HL-60/S4 (cell line): ENCODE data around the gene DTNB.

Experiments
- in situ Hi-C: fragments of 300-500 bp; cut with MboI; formaldehyde crosslinking; loops from 2 replicates; pipeline ENCODE4 v1.14.3; 2022; ENCODE audit warnings: low sequenced_read_pairs

DTNB gene

DNA sequence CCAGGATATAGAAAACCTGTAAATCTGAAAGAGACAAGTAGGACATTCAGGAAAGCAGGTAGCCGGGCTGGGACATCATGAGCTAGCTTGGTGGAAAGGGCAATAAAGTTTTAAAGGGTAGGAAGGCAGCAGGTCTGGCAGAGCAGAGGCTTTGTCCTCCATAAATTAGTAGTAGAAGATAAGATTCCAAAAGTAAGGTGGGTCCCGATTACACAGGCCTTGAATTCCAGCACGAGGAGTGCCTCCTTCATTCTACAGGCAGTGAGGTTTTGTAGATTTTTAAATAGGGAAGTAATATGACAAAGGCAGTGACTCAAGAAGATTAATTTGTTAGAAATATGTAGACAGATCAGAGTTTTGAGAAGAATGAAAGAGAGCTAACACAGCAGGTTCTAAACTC, 160.7 kb downstream of the DTNB start:
- in situ Hi-C loops = no loop called here

DNA sequence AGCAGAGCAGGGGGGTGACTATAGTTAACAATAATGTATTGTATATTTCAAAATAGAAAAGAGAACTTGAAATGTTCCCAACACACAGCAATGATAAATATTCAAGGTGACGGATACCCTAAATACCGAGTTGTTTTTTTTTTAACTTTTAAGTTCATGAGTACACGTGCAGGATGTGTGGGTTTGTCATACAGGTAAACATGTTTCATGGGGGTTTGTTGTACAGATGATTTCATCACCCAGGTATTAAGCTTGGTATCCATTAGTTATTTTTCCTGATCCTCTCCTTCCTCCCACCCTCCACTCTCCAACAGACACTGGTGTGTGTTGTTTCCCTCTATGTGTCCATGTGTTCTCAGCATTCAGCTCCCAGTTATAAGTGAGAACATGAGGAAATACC, 167.2 kb downstream of the DTNB start:
- in situ Hi-C loops = no loop called here

DNA sequence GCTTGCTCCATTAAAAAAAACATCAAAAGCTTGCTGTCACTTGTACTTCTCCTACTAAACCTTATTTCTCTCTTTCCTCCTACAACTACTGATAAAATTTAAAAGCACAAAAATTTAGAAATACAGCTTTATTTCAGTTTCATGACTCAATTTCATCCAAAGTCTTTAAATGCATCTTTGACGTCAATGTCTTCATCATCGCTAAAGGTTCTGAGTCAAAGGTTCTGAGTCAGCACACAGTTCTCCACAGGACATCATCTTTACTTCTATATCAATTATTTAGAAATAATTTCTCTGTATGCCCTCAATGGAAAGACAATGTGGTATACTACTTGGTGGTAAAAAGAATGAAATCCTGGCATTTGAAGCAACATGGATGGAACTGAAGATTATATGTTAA, 167.8 kb downstream of the DTNB start:
- in situ Hi-C loops = no loop called here

DNA sequence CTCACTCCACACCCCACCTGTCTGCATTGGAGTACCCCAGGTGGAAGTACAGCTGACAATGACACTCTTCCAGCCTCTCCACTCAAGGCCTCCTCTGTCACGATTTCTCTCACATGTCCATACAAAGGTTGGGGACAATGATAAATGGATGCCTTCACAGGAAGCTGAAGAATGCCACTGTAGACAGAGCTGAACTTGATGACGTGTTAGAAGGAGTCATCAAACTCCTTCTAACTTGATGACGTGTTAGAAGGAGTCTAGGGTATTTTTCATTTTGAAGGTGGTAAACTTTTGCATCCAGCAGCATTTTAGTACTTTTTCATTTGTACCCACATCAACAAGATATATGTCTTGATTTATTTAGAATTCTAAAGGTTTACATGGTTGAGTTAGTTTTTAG, 168.2 kb downstream of the DTNB start:
- in situ Hi-C loops = no loop called here

DNA sequence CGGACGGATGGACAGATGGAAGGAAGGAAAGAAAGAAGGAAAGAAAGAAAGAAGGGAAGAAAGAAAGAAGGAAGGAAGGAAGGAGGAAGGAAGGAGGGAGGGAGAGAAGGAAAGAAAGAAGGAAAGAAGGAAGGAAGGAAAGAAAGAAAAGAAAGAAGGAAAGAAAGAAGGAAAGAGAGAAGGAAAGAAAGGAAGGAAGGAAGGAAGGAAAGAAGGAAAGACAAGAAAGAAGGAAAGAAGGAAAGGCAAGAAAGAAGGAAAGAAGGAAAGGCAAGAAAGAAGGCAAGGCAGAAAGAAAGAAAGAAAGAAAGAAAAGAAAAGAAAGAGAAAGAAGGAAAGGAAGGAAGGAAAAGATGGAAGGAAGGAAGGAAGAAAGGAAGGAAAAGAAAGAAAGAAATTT, 169.1 kb downstream of the DTNB start:
- in situ Hi-C loops = no loop called here

DNA sequence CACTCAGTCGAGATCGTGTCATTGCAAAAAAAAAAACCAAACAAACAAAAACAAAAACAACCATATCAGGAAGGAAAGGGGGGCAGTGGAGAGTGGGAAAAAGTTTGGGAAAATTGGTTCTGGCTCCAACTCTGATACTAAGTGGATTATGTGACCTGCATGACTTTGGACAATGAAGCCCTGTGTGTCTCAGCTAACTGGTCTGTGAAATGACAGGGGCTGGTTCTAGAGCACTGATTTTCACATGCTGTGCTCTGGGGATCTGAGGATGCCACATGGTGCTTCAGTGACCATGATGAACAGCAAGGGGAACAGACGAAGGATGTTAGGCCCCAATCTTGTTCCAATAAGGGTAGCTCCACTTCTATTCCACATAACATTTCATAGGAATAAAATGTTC, 174.2 kb downstream of the DTNB start:
- in situ Hi-C loops = no loop called here

DNA sequence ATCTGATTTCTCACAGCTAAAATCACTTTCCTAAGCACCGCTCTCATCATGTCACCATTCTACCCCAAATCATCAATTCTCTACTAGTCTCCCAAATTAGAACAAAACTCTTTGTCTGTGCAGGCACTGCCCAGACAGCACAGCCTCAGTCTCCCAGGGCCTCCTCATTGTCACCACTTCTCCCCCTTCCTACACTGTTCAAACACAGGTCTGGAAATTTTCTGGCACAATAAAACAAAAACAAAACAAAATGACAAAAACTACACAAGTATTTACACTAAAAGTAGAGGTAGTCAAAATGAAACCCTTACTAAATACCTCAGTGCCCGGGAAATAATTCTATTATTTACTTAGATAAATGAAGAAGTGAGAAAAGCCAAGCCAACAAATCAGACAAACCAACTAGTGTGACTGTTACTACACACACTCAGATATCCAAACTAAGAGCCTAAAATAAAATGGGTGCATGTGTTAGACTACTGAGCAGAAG, 175.4 kb downstream of the DTNB start:
- in situ Hi-C loops = no loop called here

DNA sequence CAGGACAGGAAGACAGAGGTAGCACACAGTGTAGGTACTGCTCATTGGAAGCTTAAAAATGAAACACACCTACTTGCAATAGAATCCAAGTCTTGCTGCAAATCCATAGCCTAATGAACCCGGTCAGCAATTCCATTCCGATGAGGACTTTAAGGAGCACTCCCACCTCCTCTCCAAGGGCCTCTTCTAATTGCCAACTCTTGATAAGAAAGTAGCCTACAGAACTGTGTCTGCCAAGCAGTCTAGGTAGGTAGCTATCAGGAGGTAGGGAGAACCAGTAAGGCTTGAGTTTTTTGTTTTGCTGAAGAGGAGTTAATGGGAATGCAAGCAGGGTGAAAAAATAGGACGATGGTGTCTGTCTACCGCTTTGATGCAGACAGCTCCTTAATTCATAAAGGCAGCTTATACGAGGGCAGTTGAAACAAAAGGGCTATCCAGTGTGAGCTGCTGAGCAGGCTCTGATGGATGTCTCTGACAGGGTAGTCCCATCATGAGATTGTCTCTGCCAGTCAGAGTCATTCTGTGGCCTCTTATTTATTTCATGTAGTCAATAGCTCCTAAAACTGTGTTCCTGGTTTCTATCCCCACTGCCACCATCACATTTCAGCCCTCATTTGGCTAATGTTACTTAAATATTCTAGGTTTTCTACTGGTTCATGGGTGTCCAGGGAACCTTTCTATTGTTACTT, 176.0 kb downstream of the DTNB start:
- in situ Hi-C loops = no loop called here

DNA sequence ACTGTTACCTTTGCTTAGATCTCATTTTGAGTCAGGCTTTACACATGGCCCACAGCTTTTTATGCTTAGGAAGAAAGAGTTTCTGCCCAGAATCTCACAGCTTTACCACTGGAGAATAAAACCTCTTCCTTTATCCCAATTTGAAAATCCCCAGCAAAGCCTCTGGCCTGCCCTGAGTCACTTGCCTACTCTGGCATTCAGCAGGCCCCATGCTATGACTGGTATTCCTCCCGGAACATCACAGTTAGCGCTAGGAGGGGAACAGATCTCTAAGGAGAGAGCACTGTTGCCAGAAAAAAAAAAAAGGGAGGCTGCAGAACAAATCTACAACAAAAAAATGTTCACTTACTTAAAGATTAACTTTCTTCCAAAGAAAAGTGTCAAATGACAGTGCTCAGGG, 178.8 kb downstream of the DTNB start:
- in situ Hi-C loops = no loop called here

DNA sequence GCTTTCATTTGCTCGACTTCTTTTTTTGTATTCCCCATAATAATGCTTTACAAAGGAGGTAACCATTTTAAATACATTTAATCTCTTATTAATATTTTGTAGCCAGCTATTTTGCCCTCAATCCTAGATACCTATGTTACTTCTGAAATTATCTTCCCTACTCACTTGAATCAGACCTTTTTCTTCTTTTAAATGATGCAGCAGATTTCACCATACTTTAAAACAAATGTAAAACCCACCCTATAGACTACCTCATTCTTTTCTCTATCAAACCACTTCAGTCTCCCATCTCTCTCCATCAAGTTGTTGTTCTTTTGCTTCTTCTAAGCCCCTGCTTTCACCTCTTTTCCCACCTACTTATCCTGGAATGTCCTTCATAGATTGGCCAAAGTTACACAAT, 180.2 kb downstream of the DTNB start:
- in situ Hi-C loops = no loop called here

DNA sequence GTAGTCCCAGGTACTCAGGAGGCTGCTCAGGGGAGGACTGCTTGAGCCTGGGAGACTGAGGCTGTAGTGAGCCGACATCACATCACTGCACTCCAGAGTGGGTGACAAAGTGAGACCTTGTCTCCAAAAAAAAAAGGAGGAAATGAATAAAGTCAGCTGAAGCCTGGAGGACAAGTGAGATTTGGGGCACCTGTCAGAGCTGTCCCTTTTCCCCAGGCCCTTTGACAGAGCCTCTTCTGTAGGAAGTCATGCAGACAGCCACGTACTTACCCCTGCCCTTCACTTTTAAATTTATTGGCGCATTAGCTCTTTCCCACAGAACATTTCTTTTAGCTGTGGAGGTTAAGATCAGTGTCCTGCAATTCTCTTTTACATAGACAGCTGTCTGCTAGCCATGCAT, 180.7 kb downstream of the DTNB start:
- in situ Hi-C loops = no loop called here

DNA sequence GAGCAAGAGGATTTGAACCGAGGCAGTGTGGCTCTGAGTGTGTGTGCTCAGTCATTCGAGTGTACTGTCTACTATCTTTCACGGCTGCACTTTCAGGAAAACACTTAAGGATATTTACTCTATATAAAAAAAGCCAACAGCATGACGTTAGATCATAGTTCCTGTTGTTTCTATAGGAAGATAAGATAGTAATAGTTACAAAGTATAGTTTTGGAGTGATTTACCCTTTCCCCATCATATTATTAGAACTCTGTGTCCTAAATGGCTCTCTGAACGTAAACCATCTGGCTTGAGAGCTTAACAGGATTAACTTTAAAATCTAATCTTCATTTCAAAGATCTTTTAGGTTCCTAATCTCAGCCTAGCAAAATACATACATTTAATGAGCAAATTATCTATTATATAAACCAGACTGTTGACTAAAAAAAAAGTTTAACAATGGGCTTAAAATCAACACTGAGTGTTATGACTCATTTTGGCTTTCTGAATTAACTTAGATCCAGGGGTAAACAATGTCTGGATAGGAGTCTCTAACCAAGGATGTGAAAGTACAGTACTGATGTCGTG, 181.3 kb downstream of the DTNB start:
- in situ Hi-C loops = no loop called here

DNA sequence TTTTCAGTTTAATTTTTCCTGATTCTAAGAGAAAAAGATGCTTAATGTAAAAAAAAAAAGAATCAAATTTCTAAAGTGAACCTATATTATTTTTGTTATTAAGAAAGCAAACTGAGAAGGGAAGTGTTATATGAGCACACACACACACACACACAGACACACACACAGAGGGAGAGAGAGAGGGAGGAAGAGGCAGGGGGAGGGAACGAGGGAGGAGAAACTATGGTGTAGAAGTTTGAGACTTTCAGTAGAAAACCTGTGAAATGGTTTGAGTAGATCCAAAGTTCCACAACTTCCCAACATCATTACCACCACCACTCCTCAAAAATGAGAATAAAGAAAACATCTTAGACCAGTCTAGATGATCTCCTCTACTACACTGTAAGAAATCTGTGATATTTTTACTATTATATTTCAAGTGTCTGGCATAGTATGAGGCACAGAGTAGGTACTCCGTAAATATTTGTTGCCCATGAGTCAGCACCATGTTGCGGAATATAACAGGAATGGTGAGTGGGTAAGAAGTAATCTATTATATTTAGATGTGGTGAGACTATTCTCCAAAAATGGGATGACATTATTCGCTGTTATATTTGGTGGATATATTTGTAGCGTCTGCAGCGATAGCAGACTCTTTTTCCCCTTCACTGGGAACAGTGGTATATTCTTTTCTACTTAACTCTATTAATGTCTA, 182.2 kb downstream of the DTNB start:
- in situ Hi-C loops = no loop called here

DNA sequence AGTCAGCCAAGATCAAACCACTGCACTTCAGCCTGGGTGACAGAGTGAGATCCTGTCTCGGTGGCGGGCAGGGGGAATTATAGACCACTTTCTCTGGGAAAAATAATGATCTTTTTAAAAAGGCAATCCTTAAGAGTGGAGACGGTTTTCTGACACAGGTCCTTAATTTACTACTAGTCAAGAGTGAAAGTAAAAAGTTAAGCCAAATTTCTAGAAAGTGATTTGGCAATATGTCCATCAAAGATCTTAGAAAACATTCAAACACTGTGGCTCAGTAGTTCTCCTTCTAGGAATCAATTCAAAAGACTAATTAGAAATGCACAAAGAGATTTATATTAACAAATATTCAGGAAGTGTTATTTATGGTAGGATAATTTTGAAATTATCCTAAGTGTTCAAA, 183.2 kb downstream of the DTNB start:
- in situ Hi-C loops = no loop called here

DNA sequence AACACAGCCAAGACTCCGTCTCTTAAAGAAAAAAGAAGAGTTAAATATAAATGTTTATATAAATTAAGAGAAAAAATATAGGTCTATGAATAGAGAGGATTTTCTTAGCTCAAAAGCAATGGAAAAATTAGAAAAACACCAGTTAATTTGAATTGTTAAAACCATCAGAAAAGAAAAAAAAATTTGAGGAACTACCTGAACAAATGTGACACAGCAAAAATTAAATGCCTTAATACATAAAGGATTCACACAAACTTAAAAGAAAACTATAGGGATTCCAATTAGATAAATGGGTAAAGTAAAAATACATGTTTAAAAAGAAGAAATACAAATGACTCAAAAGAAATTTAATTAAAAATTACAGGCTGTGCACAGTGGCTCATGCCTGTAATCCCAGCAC, 183.7 kb downstream of the DTNB start:
- in situ Hi-C loops = no loop called here

DNA sequence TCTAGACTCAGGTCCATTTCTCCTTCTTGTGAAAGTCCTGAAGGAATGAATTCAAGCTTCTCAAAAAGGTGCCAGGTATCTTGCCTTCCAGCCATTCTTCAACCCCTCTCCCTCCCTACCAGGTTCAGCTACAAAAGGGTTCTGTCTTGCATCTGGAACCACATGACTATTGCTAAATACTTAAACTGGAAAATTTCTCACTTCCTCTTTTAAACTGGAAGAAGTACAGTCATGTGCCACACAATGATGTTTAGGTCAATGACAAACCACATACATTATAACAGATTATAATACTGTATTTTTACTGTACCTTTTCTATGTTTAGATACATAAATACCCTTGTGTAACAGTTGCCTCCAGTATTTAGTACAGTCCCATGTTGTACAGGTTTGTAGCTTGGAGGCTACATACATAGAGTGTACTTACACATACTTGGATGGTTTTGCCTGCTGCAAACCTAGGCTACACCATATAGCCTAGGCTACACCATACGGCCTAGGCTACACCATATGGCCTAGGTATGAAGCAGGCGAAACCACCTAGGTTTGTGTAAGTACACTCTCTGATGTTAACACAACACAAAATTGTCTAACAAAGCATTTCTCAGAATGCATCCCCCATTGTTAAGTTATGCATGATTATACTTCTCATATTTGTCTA, 189.6 kb downstream of the DTNB start:
- in situ Hi-C loops = no loop called here

DNA sequence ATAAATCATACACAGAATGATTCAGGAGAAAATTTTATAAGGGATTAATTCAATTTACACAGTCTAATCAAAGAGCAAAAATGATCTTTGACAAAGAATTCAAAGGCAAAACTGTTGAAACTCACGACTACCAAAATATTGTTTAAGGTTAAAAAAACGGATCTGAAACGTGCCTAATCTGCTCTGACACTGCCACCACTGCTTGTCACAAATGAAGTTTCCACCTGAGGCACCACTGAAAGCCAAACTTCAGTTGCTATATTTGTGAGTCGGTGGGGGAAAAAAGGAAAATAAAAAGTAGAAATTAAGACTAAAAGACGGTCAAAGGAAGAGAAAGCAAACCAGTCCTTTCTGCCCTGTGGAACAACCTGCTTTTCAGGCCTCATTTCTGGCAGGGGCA, 191.0 kb downstream of the DTNB start:
- in situ Hi-C loops = no loop called here

DNA sequence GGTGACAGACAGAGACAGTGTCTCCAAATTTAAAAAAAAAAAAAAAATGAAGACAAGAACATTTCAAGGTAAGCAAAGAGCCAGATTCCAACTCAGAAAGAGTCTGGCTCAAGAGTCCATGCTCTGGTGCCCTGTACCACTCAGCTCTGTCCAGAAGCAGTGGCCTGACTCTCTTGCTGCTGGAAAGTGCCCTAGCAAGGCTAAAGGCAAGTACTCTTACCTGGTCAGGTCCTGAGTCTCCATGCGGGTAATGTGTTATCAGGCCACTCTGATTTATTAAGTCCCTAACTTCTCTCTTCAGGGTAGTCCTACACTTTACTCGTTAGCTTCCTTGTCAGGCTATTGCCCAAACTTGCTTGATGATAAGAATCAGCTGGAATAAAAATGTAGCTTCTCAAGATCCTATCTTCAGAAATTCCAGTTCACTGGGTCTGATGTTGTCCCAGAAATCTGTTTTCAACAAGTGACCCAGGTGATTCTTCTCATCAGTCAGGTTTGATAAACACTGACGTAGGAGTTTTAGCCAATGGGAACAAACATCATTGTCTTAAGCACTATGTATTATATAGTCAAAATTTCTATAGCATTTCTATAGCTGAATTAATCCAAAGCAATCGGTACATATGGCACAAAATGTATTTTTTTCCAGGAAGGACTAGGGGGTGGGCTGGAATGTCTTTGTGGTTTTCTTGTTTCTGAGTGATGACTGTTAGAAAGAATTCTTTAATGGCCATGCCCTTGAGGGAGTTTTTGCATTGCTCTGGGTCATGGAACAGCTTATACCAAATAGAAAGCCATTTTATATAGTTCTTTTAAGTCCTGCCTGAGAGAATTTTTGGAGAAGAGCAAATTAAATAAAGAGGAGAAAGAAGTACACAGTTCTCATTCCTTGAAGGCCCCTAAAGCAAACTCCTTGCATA, 191.7 kb downstream of the DTNB start:
- in situ Hi-C loops = no loop called here

DNA sequence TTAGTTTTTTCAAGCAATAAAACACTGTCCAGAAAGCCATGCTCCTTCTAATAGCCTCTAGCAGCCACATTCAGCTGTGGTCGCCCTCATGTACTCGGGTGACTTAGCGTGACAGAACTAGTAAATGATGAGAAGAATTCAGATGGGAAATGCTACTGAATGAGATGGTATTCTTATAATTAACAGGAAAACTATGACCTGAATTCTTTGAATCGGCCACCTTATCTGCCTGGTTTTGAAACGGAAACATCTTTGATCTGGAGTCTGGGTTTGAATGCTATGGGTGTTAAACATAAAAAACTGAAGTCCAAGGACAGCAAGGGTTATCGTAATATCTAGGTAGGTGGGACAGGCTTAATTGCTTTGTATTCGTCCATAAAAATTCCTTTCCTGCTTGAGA, 192.8 kb downstream of the DTNB start:
- in situ Hi-C loops = no loop called here

DNA sequence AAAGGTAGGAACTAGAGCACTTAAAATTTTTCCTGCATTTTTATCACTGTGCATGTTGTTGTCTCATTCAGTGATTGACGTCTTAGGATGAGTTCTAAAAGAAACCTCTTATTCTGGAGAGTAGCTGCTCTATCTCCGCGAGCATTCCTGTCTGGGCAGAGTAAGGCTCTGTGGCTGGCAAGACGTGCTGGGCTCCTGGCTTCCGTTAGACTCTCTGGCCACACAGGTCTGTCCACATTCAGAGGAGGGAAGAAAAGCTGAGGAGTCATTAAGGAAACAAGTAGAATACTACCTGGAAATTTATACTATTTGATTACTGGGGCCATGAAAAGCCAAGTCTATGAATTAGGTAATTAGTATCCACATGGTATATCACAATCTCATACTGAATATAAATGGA, 193.6 kb downstream of the DTNB start:
- in situ Hi-C loops = no loop called here

DNA sequence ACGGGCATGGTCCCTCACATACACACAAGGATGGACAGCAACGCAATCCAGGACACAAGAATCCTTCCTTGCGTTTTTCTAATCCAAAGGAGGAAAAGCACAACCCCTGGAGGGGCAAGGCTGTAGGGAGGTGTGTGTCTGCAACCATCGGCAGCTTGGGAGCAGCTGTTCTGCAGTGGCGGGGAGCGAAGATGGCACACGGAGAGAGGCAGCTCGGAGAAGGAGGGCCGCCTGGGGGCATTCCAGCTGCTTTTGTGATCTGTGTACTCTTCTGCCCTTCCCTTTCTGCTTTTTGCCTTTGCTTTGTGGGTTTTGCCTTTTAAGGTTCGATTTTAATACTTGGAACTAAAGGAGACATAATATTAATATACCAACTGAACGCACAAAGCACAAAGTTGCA, 194.6 kb downstream of the DTNB start:
- in situ Hi-C loops = no loop called here
